ENCODE results near the gene RPS6KC1.
"Not testable (repeated sequence)": the region's sequence is repeated elsewhere in the genome, so short reads cannot be mapped to it uniquely, and the experiment has no call there.

Gene RPS6KC1

GRCh38 chr1:213154056-213154685 lies 103.1 kb downstream of the RPS6KC1 start:
- DNase-seq (ENCODE audit: low read depth in 2 of 2) = no peak

- no peak for DNase-seq (ENCODE audit: low read depth in 2 of 2)
Measured at GRCh38 chr1:213159376-213159775, 108.3 kb downstream of the RPS6KC1 start.

GRCh38 chr1:213160442-213160841 lies 109.4 kb downstream of the RPS6KC1 start:
- not testable (repeated sequence) for DNase-seq (ENCODE audit: low read depth in 2 of 2)

DNA sequence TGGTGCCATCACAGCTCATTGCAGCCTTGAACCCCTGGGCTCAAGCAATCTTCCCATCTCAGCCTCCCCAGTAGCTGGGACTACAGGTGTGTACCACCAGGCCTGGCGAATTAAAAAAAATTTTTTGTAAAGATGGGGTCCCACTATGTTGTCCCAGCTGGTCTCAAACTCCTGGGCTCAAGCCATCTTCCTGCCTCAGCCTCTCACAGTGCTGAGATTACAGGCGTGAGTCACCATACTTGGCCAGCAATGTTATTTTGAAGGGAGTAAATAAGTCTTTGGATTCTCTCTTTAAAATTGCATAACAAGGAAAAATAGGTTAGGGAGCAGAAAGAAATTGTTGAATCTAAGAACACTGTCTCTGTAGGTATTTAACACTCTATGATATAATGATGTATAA lies 111.3 kb downstream of the RPS6KC1 start:
- DNase-seq (ENCODE audit: low read depth in 2 of 2) = no peak

DNA sequence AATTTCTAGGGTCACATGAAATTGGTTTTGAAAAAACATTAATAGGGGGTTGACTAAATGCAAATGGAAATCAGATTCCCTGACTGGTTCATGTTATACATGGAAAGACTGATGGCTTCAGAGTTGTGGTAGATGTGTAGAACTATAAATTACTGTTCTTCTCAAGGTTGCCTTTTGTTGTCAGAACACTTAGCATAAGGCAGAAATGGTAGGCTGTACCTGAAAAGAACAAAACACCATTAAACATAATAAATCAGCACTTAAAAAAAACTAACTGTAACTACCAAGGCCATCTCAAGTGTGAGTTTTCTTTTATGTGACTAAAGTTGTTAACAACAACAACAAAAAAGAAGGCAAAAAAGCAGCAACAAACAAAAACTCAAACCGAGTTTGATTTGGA lies 111.8 kb downstream of the RPS6KC1 start:
- DNase-seq (ENCODE audit: low read depth in 2 of 2) = no peak

DNA sequence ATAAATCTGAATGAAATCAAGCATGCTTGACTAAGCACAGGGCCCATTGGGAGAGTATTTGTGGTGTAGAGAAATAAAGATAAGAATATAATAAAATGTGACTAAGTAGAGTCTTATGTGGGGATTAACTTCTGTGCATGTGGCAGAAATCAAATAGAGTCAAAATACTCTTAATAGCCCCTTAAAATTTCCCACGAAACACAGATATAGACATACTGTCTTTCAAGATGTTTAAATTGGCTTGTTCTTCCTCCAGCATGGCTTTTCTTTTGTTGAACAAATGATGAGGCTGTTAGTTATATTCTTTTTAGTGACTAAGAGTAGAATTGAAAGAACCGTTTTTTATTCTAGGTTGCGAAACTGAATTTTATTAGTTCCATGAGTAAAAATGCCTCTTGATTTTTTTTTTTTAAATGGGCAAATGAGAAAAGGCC lies 112.3 kb downstream of the RPS6KC1 start:
- no peak for DNase-seq (ENCODE audit: low read depth in 2 of 2)

GRCh38 chr1:213164561-213164960 lies 113.5 kb downstream of the RPS6KC1 start:
- no peak for DNase-seq (ENCODE audit: low read depth in 2 of 2)

GRCh38 chr1:213166852-213167251 lies 115.8 kb downstream of the RPS6KC1 start:
- DNase-seq (ENCODE audit: low read depth in 2 of 2) = no peak

- no peak for DNase-seq (ENCODE audit: low read depth in 2 of 2)
Measured at GRCh38 chr1:213171711-213172110, 120.7 kb downstream of the RPS6KC1 start.

- no peak for DNase-seq (ENCODE audit: low read depth in 2 of 2)
Measured at GRCh38 chr1:213176341-213176740, 125.3 kb downstream of the RPS6KC1 start.

- no peak for DNase-seq (ENCODE audit: low read depth in 2 of 2)
Measured at GRCh38 chr1:213179784-213180183, 128.7 kb downstream of the RPS6KC1 start.

DNA sequence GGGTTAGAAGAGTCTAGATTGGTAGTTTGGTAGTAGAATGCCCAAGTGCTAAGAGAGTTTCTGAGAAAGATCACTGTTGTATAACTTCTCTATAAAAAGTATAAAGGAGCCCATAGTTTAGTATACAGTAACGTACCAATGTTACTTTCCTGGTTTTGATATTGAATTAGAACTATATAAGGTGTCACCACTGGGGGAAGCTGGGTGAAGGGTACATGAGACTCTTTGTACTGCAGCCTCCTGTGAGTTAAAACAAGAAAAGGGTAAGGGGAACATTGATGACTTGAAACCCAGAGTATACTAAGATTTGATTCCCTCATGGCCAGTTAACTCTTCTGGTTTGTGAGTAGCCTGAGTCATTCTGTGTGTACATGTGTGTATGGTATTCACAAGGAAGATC lies 129.8 kb downstream of the RPS6KC1 start:
- DNase-seq (ENCODE audit: low read depth in 2 of 2) = no peak

- DNase-seq (ENCODE audit: low read depth in 2 of 2) = no peak
Measured at GRCh38 chr1:213183036-213183672, 132.1 kb downstream of the RPS6KC1 start.

- DNase-seq (ENCODE audit: low read depth in 2 of 2) = no peak
Measured at GRCh38 chr1:213186168-213186567, 135.1 kb downstream of the RPS6KC1 start.

- no peak for DNase-seq (ENCODE audit: low read depth in 2 of 2)
Measured at GRCh38 chr1:213192026-213192425, 141.0 kb downstream of the RPS6KC1 start.

DNA sequence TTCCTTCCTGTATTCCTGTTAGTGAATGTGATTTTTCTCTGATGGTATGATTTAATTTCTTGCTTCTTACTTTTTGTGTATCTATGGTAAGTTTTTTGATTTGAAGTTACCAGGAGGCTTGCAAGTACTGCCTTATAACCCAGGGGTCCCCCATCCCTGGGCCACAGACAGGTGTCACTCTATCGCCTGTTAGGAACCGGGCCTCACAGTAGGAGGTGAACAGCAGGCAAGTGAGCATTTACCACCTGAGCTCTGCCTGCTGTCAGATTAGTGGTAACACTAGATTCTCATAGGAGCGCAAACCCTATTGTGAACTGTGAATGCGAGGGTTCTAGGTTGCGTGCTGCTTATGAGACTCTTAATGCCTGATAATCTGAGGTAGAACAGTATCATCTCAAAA lies 143.3 kb downstream of the RPS6KC1 start:
- DNase-seq (ENCODE audit: low read depth in 2 of 2) = no peak

DNA sequence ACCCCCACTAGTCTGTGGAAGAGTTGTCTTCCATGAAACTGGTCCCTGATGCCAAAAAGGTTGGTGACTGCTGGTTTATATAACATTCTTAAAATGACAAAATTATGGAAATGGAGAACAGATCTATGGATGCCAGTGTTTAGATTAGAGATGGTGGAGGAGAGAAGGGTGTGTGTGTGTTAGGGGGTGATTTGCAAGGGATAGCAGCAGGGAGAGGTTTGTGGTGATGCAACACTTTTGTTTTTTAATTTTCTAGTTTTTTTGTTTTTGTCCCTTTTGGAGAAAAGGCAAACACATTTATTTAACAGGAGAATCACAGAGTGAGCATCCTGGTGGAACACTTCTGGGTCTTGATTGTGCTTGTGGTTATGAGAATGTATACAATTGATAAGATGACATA lies 143.8 kb downstream of the RPS6KC1 start:
- DNase-seq (ENCODE audit: low read depth in 2 of 2) = no peak

DNA sequence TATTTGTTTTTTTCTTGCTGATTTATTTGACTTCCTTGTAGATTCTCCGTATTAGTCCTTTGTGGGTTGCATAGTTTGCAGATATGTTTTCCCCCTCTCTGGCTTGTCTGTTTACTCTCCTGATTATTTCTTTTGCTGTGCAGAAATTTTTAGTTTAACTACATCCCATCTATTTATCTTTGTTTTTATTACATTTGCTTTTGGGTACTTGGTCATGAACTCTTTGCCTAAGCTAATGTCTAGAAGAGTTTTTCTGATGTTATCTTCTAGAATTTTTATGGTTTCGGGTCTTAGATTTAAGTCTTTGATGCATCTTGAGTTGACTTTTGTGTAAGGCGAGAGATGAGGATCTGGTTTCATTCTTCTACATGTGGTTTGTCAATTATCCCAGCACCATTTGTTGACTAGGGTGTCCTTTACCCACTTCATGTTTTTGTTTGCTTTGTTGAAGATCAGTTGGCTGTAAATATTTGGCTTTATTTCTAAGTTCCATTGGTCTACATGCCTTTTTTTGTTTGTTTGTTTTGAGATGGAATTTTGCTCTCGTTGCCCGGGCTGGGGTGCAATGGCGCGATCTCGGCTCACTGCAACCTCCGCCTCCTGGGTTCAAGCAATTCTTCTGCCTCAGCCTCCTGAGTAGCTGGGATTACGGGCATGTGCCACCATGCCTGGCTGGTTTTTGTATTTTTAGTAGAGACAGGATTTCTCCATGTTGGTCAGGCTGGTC lies 145.4 kb downstream of the RPS6KC1 start:
- not testable (repeated sequence) for DNase-seq (ENCODE audit: low read depth in 2 of 2)

GRCh38 chr1:213200630-213201029 lies 149.6 kb downstream of the RPS6KC1 start:
- DNase-seq (ENCODE audit: low read depth in 2 of 2) = no peak

GRCh38 chr1:213201380-213202155 lies 150.5 kb downstream of the RPS6KC1 start:
- DNase-seq (ENCODE audit: low read depth in 2 of 2) = no peak

- no peak for DNase-seq (ENCODE audit: low read depth in 2 of 2)
Measured at GRCh38 chr1:213211201-213211600, 160.2 kb downstream of the RPS6KC1 start.

DNA sequence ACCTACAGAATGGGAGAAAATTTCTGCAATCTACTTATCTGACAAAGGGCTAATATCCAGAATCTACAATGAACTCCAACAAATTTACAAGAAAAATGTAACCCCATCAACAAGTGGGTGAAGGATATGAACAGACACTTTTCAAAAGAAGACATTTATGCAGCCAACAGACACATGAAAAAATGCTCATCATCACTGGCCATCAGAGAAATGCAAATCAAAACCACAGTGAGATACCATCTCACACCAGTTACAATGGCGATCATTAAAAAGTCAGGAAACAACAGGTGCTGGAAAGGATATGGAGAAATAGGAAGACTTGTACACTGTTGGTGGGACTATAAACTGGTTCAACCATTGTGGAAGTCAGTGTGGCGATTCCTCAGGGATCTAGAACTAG lies 168.0 kb downstream of the RPS6KC1 start:
- DNase-seq (ENCODE audit: low read depth in 2 of 2) = not testable (repeated sequence)

Measured in stimulated activated CD8-positive, alpha-beta memory T cell treated with anti-CD3 and anti-CD28 coated beads, Interleukin-2, amount 100 ng/mL, for 1 hour (primary cell).